Keratinocyte (primary cell): ENCODE results near the gene SPAG9. TPM values are rescaled to one million over a fixed set of nuclear protein-coding genes. Genes with fewer than 3 reads are reported as not detected.

Experiments
- DNase-seq: peaks from one replicate; pipeline ENCODE4 v3.0.0-alpha.2; 2011; ENCODE audit warnings: low read depth, missing footprints, low spot score
- FAIRE-seq: peaks from 2 replicates; lab custom pipeline; 2011; peaks lifted over from hg19 to GRCh38; lab: Jason Lieb, UNC
- H2AFZ ChIP-seq: 2 replicates; pipeline ENCODE4 v1.6.0; 2012; ENCODE audit warnings: low read length, control low read depth, inconsistent platforms; ENCODE audit not compliant: control insufficient read depth
- H3K27ac ChIP-seq: 2 replicates; pipeline ENCODE4 v1.5.1; 2011; ENCODE audit warnings: low read length; ENCODE audit not compliant: control insufficient read depth, insufficient read depth
- H3K27me3 ChIP-seq: 3 replicates; pipeline ENCODE4 v1.6.0; 2011; ENCODE audit warnings: low read length; ENCODE audit not compliant: control insufficient read depth, insufficient read depth; ENCODE audit errors: extremely low read depth
- H3K36me3 ChIP-seq, 2 experiments: 2 replicates in 1 of 2; 3 replicates in 1 of 2; pipeline ENCODE4 v1.5.1; 2011; ENCODE audit warnings: low read length in 2 of 2, mild to moderate bottlenecking in 1 of 2; ENCODE audit not compliant: control insufficient read depth in 2 of 2, insufficient read depth in 2 of 2; ENCODE audit errors: extremely low read depth in 1 of 2
- H3K4me1 ChIP-seq: 3 replicates; pipeline ENCODE4 v1.5.1; 2011; ENCODE audit warnings: low read length; ENCODE audit not compliant: control insufficient read depth, insufficient read depth; ENCODE audit errors: extremely low read depth
- H3K4me2 ChIP-seq: 3 replicates; pipeline ENCODE4 v1.6.0; 2011; ENCODE audit warnings: low read depth, low read length; ENCODE audit not compliant: control insufficient read depth, insufficient read depth; ENCODE audit errors: extremely low read depth
- H3K4me3 ChIP-seq, 3 experiments: fragments of 200-600 bp in 1 of 3; sonication (generic) in 1 of 3; 2 replicates in 2 of 3; 3 replicates in 1 of 3; pipeline ENCODE4 v1.5.1; 2011 to 2016; ENCODE audit warnings: low read length in 3 of 3, mild to moderate bottlenecking in 3 of 3, control low read depth in 2 of 3, inconsistent platforms in 1 of 3, low read depth in 1 of 3, mixed read lengths in 1 of 3, mixed run types in 1 of 3, moderate library complexity in 1 of 3; ENCODE audit not compliant: control insufficient read depth in 2 of 3, insufficient read depth in 2 of 3; ENCODE audit errors: extremely low read depth in 1 of 3
- H3K79me2 ChIP-seq: 2 replicates; pipeline ENCODE4 v1.6.0; 2012; ENCODE audit warnings: low read length; ENCODE audit not compliant: control insufficient read depth, insufficient read depth
- H3K9ac ChIP-seq: 3 replicates; pipeline ENCODE4 v1.6.0; 2011; ENCODE audit warnings: low read length; ENCODE audit not compliant: control insufficient read depth, insufficient read depth; ENCODE audit errors: extremely low read depth
- H3K9me1 ChIP-seq: 3 replicates; pipeline ENCODE4 v1.6.0; 2011; ENCODE audit warnings: low read length; ENCODE audit not compliant: control insufficient read depth, insufficient read depth; ENCODE audit errors: extremely low read depth
- H3K9me3 ChIP-seq: 2 replicates; pipeline ENCODE4 v1.5.1; 2012; ENCODE audit warnings: low read depth, low read length; ENCODE audit not compliant: control insufficient read depth
- H4K20me1 ChIP-seq: 3 replicates; pipeline ENCODE4 v1.6.0; 2011; ENCODE audit warnings: low read length; ENCODE audit not compliant: control insufficient read depth, insufficient read depth; ENCODE audit errors: extremely low read depth
- EZH2 ChIP-seq: IDR thresholded peaks from one replicate; pipeline ENCODE4 v1.6.1; 2012; ENCODE audit warnings: inconsistent platforms, mild to moderate bottlenecking, low read length, moderate library complexity
- dilution Hi-C: fragments of 300-500 bp; cut with MboI; formaldehyde crosslinking; loops from one replicate; pipeline ENCODE4 v1.7.0; 2020; ENCODE audit warnings: low sequenced_read_pairs; ENCODE audit not compliant: extremely low pct_ligation_motif_present
- polyA plus RNA-seq, 5 experiments: library from polyadenylated mRNA; depleted of rRNA in 3 of 5; stranded (reverse) in 3 of 5; stranded (forward) in 1 of 5; unstranded in 1 of 5; fragments of >200 nt; gene quantifications; 1 replicate in 1 of 5; 2 replicates in 3 of 5; 3 replicates in 1 of 5; pipeline versions ENCODE4 v1.2.1 to v1.2.3, GENCODE V29; 2011 to 2012; ENCODE audit warnings: missing spikeins in 2 of 5, low read depth in 1 of 5, low replicate concordance in 1 of 5
- TF ChIP-seq, protein P1 (sequence below), 3 experiments: IDR thresholded peaks in 1 of 3; conservative IDR thresholded peaks in 1 of 3; optimal IDR thresholded peaks in 1 of 3; 2 replicates in 2 of 3; 3 replicates in 1 of 3; pipeline versions ENCODE3 to v1.5.1; 2011; ENCODE audit warnings: low read length in 3 of 3, mild to moderate bottlenecking in 3 of 3, moderate library complexity in 2 of 3, control low read depth in 1 of 3, inconsistent platforms in 1 of 3; ENCODE audit not compliant: insufficient read depth in 2 of 3; ENCODE audit errors: extremely low read depth in 1 of 3

Gene SPAG9
- polyA plus RNA-seq, 1 donor (not counting 4 experiments of a cell fraction or from before 2014, with no cell fraction given), result 43.1 TPM

DNA sequence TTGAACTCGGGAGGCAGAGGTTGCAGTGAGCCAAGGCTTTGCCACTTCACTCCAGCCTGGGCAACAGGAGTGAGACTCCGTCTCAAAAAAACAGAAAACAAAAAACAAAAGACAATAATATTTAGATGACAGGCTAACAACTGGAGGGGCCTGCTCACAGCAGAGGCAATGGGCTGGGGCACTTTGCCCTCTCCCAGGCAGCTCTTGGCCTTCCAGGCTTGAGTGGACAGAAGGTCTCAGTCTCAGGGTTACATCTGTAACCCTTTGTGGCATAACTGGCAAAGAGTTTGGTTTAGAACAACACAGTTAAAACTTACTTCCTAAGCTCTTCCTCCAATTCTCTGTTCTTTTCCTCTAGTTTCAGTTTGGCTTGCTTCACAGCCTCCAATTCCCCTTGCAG is 114.9 kb downstream of the SPAG9 start:
- no peaks in the 10 kb centered on the region for H4K20me1 ChIP-seq
- no peak for TF ChIP-seq EZH2
- TF ChIP-seq, protein P1, sequence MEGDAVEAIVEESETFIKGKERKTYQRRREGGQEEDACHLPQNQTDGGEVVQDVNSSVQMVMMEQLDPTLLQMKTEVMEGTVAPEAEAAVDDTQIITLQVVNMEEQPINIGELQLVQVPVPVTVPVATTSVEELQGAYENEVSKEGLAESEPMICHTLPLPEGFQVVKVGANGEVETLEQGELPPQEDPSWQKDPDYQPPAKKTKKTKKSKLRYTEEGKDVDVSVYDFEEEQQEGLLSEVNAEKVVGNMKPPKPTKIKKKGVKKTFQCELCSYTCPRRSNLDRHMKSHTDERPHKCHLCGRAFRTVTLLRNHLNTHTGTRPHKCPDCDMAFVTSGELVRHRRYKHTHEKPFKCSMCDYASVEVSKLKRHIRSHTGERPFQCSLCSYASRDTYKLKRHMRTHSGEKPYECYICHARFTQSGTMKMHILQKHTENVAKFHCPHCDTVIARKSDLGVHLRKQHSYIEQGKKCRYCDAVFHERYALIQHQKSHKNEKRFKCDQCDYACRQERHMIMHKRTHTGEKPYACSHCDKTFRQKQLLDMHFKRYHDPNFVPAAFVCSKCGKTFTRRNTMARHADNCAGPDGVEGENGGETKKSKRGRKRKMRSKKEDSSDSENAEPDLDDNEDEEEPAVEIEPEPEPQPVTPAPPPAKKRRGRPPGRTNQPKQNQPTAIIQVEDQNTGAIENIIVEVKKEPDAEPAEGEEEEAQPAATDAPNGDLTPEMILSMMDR (optimal IDR thresholded peaks at IDR 0.05 in 1 of 3, IDR thresholded peaks at IDR 0.05 in 1 of 3, conservative IDR thresholded peaks at IDR 0.05 in 1 of 3; ENCODE audit: extremely low read depth in 1 of 3, insufficient read depth in 2 of 3, low read length in 3 of 3), result no peak
- DNase-seq, result no peak
- H3K36me3 ChIP-seq, result peaks cover 9 to 15% of the 10 kb centered on the region in 2 experiments
- no peaks in the 10 kb centered on the region for H3K9me1 ChIP-seq
- dilution Hi-C loops, result no loop called here
- no peak for FAIRE-seq
- H3K4me1 ChIP-seq, result no peaks in the 10 kb centered on the region
- no peaks in the 10 kb centered on the region for H3K27me3 ChIP-seq
- H3K9me3 ChIP-seq, result no peaks in the 10 kb centered on the region
- no peak overlapping the region for H3K9ac ChIP-seq
- H3K79me2 ChIP-seq, result no peaks in the 10 kb centered on the region
- H3K4me2 ChIP-seq, result no peak overlapping the region
- H3K4me3 ChIP-seq, result no peak overlapping the region
- no peak overlapping the region for H2AFZ ChIP-seq
- H3K27ac ChIP-seq, result no peak overlapping the region

DNA sequence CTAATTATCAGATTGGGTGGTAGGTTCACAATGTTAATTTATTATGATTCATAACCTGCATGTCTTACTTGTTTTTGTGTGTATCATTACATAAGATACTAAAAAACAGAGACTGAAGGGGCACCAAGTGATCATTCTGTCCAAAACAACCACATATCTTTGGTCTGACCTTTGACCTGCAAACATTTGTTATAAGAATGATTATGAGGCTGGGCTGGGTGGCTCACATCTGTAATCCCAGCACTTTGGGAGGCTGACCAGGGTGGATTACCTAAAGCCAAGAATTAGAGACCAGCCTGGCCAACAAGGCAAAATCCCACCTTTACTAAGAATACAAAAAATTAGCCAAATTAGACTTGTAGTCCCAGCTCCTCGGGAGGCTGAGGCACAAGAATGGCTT is 116.4 kb downstream of the SPAG9 start:
- FAIRE-seq (no peak), DNase-seq (no peak)
- no peaks in the 10 kb centered on the region for H4K20me1 ChIP-seq
- no peak overlapping the region for H3K4me3 ChIP-seq
- H3K9me3 ChIP-seq, result no peaks in the 10 kb centered on the region
- H3K27me3 ChIP-seq, result no peaks in the 10 kb centered on the region
- H3K79me2 ChIP-seq, result no peaks in the 10 kb centered on the region
- no peak for TF ChIP-seq EZH2
- TF ChIP-seq, protein P1 (optimal IDR thresholded peaks at IDR 0.05 in 1 of 3, IDR thresholded peaks at IDR 0.05 in 1 of 3, conservative IDR thresholded peaks at IDR 0.05 in 1 of 3; ENCODE audit: extremely low read depth in 1 of 3, insufficient read depth in 2 of 3, low read length in 3 of 3), result no peak
- H3K4me2 ChIP-seq, result no peak overlapping the region
- H3K9ac ChIP-seq, result no peak overlapping the region
- dilution Hi-C loops, result no loop called here
- no peaks in the 10 kb centered on the region for H3K4me1 ChIP-seq
- H3K36me3 ChIP-seq, result peaks cover 9 to 15% of the 10 kb centered on the region in 2 experiments
- H3K9me1 ChIP-seq, result no peaks in the 10 kb centered on the region
- no peak overlapping the region for H2AFZ ChIP-seq
- H3K27ac ChIP-seq, result no peak overlapping the region
